NCI-H1436 (cell line): ENCODE data around the gene KIAA1549.

Source experiments
- DNase-seq: peaks from one replicate; lab custom pipeline; 2025; lab: John Stamatoyannopoulos, UW

The KIAA1549 gene

GRCh38 chr7:138882249-138882648, 98.9 kb downstream of the KIAA1549 start:
- no peak for DNase-seq

GRCh38 chr7:138881579-138882188, 99.5 kb downstream of the KIAA1549 start:
- DNase-seq = no peak

GRCh38 chr7:138880881-138881578, 100.2 kb downstream of the KIAA1549 start:
- no peak for DNase-seq

GRCh38 chr7:138879356-138879755, 101.8 kb downstream of the KIAA1549 start:
- DNase-seq = no peak

- no peak for DNase-seq
Observed at GRCh38 chr7:138878856-138879255, 102.3 kb downstream of the KIAA1549 start.

- DNase-seq = no peak
Observed at GRCh38 chr7:138878051-138878450, 103.1 kb downstream of the KIAA1549 start.

- no peak for DNase-seq
Observed at GRCh38 chr7:138876326-138876725, 104.9 kb downstream of the KIAA1549 start.

DNA sequence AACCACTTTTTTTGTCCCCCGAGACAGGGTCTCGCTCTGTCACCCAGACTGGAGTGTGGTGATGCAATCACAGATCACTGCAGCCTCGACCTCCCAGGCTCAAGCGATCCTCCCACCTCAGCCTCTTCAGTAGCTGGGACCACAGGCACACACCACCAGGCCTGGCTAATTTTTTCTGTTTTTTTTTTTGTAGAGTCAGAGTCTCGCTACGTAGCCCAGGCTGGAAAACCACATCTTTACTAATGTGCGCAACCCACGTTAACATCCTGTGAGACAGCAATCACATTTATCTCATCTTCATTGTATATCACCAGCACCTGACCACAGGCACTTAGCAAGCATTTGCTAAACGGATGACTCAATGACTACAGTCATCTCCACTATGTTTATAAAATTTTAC, 105.4 kb downstream of the KIAA1549 start:
- DNase-seq = no peak

DNA sequence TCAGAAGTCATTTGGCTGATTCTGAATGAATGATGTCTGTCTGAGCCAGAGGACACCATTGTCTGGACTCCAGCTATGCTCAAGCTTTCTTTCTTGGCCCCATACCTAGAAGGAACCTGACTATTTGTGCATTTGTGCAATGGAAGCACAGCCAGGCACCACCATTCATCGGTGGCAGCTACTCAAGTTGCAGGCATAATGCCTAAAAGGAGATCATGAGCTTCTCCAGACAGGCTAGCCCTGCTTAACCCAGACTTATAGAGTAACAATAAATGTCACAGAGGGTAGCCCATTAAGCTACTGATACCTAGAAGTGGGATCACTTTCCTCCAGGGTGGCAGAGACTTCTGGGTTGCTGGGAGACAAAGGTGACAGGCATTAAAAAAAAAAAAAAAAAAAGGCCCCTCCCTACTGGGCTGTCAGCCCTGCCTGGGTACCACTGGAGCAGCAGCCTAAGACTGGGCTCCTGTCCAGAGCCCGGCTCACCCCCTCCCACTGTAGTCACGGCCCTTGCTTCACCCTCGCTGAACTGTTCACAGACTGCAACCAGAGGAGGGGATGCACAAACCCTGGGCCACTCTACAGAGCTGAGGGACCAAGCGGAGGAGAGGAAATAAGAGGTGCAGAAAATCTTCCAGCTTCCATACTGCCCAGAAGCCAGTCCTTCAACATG, 107.8 kb downstream of the KIAA1549 start:
- DNase-seq = no peak

- DNase-seq = no peak
Observed at GRCh38 chr7:138872576-138872975, 108.6 kb downstream of the KIAA1549 start.

- DNase-seq = no peak
Observed at GRCh38 chr7:138871814-138872090, 109.4 kb downstream of the KIAA1549 start.

DNA sequence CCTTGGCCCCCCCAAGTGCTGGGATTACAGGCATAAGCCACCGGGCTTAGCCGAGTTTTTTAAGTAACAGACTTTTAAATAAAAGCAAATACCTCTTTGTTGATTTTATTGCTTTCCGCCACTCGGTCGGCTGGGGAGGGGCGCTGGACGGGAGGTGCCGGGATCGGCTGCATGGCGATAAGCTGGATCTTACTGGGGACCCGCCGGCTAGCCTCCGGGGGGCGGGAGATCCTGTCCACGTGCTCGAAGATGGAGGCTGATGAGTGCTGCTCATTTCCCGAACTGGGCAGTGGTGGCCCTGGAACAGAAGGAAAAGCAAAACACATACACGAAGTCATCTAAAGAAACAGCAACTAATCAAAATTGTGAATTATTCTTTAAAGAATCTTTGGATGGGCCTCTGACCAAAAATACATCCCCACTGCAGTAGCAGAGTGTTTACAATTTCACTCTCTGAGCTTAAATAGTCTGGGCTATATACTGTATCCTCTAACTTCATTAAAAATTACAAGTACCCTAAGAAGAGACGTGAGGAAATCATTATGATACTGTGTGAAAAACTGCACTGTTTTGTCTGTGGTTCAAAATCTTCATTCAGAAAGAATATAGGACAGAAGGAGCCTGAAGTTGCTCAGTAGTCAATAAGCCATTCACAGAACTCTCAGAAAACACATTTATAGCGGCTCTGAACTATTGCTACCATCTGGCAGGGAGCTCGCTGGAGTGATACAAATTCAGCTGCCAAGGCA, 110.0 kb downstream of the KIAA1549 start:
- DNase-seq = no peak

GRCh38 chr7:138869353-138869752, 111.8 kb downstream of the KIAA1549 start:
- no peak for DNase-seq

DNA sequence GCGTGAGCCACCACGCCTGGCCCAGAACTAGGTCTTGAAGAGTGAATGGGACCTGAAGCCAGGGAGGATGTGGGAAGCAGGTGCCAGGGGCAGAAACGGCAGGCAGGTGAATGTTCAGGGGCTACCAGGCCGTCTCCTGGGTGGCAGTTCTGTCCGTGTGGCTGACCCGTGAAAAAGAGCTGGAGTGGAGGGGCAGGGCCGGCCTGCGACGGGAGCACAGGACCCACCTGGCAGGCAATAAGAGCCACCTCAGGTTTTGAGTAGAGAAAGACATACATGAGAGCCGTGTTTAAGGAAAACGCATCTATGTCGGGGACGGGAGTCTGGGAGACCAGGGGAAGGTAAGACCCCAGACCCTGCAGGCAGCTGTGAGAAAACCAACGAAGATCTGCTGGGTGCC, 112.5 kb downstream of the KIAA1549 start:
- DNase-seq = no peak

DNA sequence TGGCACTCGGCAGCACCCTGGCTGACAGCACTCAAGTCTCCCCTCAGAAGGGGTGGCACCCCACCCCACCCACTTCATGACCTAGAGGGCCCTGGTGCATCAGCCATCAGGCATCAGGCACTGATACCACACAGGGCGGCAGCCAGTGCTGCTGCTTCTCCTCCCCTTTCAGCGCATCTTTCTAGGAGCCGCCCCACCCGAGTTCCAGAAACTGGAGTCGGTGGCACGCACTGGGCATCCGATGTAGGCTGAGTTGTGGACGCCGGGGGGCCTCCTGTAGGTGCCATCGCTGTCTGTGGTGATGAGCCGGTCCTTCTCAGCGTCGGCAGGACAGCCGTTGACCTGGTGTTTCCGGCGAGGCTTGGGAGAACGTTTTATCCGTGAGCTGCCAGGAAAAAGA, 113.4 kb downstream of the KIAA1549 start:
- DNase-seq = no peak

- DNase-seq = no peak
Observed at GRCh38 chr7:138866353-138866752, 114.8 kb downstream of the KIAA1549 start.

- no peak for DNase-seq
Observed at GRCh38 chr7:138865843-138866242, 115.3 kb downstream of the KIAA1549 start.

DNA sequence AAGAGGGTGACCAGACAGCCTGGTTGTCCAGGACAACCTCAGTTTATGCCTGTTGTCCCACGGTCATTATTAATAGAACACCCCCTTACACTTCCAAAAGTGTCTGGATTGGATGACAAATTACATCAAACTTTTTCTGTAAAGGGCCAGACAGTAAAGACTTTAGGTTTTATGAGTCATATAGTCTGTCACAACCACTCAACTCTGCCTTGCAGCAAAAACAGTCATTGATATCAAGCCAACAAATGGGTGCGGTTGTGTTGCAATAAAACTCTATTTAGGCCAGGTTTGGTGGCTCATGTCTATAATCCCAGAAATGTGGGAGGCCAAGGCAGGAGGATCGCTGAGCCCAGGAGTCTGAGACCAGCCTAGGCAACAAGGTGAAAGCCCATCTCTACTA, 116.5 kb downstream of the KIAA1549 start:
- no peak for DNase-seq

DNA sequence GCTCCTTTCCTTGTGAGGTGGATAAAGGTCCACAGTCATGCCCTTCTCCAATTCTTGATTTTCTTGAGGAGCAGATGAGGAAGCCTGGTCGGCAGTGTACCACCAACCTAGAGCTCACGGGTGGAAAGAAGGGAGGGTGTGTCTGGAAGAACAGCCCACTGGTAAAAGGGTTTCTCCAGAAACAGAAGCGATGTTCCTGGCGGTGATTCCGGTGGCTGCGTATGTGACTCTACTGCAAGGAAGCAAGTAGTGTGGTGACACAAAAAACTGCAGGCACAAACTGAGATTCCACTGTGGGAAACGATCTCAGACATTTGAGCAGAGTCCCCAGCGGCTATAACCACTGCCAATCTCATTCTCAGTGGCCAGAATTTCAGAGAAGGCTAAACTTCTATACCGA, 117.3 kb downstream of the KIAA1549 start:
- DNase-seq = no peak

- DNase-seq = no peak
Observed at GRCh38 chr7:138861051-138861450, 120.1 kb downstream of the KIAA1549 start.

GRCh38 chr7:138857728-138858127, 123.5 kb downstream of the KIAA1549 start:
- no peak for DNase-seq

GRCh38 chr7:138854115-138854645, 127.0 kb downstream of the KIAA1549 start:
- DNase-seq = no peak

GRCh38 chr7:138853448-138853847, 127.7 kb downstream of the KIAA1549 start:
- DNase-seq = no peak
